ENCODE data around the gene MTHFSD.
A peak's percentile ranks its signal among the peaks of the same experiment; 100 is the strongest.

MTHFSD gene

GRCh38 chr16:86578611-86579267, 23.7 kb upstream of the MTHFSD start:
- H3K4me1 Mint-ChIP-seq = peaks cover 78% of the 10 kb centered on the region
- H3K4me3 Mint-ChIP-seq = peak overlapping the region; percentile 96
- H3K36me3 Mint-ChIP-seq (ENCODE audit: low read depth) = peaks cover 17% of the 10 kb centered on the region
- no peak overlapping the region for H3K27ac Mint-ChIP-seq
- DNase-seq = peak; percentile 58
- no peaks in the 10 kb centered on the region for H3K9me3 Mint-ChIP-seq
- H3K27me3 Mint-ChIP-seq (ENCODE audit: low read depth, poor library complexity) = peaks cover 39% of the 10 kb centered on the region
- TF ChIP-seq CTCF (IDR thresholded peaks at IDR 0.05) = no peak

GRCh38 chr16:86578061-86578599, 23.1 kb upstream of the MTHFSD start, which contains the start of gene FOXL1:
FOXL1 (plus strand) TSS chr16:86578549; CDS start chr16:86578724, 175 bp downstream.
- DNase-seq = no peak
- H3K9me3 Mint-ChIP-seq = no peaks in the 10 kb centered on the region
- peaks cover 15% of the 10 kb centered on the region for H3K36me3 Mint-ChIP-seq (ENCODE audit: low read depth)
- H3K4me1 Mint-ChIP-seq = peaks cover 84% of the 10 kb centered on the region
- no peak for TF ChIP-seq CTCF (IDR thresholded peaks at IDR 0.05)
- peaks cover 39% of the 10 kb centered on the region for H3K27me3 Mint-ChIP-seq (ENCODE audit: low read depth, poor library complexity)
- H3K27ac Mint-ChIP-seq = peak within 1 kb of the TSS; percentile 21
- H3K4me3 Mint-ChIP-seq = peak within 1 kb of the TSS; percentile 96

GRCh38 chr16:86577314-86577971, 22.4 kb upstream of the MTHFSD start:
- TF ChIP-seq CTCF (IDR thresholded peaks at IDR 0.05) = no peak
- no peaks in the 10 kb centered on the region for H3K9me3 Mint-ChIP-seq
- peak overlapping the region; percentile 69 for H3K27ac Mint-ChIP-seq
- H3K36me3 Mint-ChIP-seq (ENCODE audit: low read depth) = peaks cover 22% of the 10 kb centered on the region
- H3K4me3 Mint-ChIP-seq = peak overlapping the region; percentile 96
- no peak for DNase-seq
- H3K4me1 Mint-ChIP-seq = peaks cover 91% of the 10 kb centered on the region
- peaks cover 46% of the 10 kb centered on the region for H3K27me3 Mint-ChIP-seq (ENCODE audit: low read depth, poor library complexity)

- H3K27ac Mint-ChIP-seq = peak overlapping the region; percentile 69
- H3K4me3 Mint-ChIP-seq = peak overlapping the region; percentile 96
- H3K4me1 Mint-ChIP-seq = peaks cover 91% of the 10 kb centered on the region
- H3K9me3 Mint-ChIP-seq = no peaks in the 10 kb centered on the region
- H3K27me3 Mint-ChIP-seq (ENCODE audit: low read depth, poor library complexity) = peaks cover 46% of the 10 kb centered on the region
- TF ChIP-seq CTCF (IDR thresholded peaks at IDR 0.05) = no peak
- peaks cover 22% of the 10 kb centered on the region for H3K36me3 Mint-ChIP-seq (ENCODE audit: low read depth)
- DNase-seq = peak; percentile 52
Observed at GRCh38 chr16:86576591-86577313, 21.7 kb upstream of the MTHFSD start.

- Mint-ChIP-seq H3K36me3 (ENCODE audit: low read depth) (peaks cover 28% of the 10 kb centered on the region), H3K27ac (peak overlapping the region; percentile 98), H3K4me3 (peak overlapping the region; percentile 96), H3K27me3 (ENCODE audit: low read depth, poor library complexity) (peaks cover 48% of the 10 kb centered on the region), H3K4me1 (peaks cover 91% of the 10 kb centered on the region), H3K9me3 (no peaks in the 10 kb centered on the region)
- DNase-seq = peak; percentile 94
- TF ChIP-seq CTCF (IDR thresholded peaks at IDR 0.05) = peak; percentile 45
Observed at GRCh38 chr16:86575754-86576557, 20.9 kb upstream of the MTHFSD start.
